Measurements from ENCODE around the gene ATP2B3. TPM values are rescaled to one million over a fixed set of nuclear protein-coding genes. Genes with fewer than 3 reads are reported as not detected.

Gene ATP2B3
- total RNA-seq, 3 donors from 2014 or later (not counting 1 experiment from before 2014, with no cell fraction given) = not detected

DNA sequence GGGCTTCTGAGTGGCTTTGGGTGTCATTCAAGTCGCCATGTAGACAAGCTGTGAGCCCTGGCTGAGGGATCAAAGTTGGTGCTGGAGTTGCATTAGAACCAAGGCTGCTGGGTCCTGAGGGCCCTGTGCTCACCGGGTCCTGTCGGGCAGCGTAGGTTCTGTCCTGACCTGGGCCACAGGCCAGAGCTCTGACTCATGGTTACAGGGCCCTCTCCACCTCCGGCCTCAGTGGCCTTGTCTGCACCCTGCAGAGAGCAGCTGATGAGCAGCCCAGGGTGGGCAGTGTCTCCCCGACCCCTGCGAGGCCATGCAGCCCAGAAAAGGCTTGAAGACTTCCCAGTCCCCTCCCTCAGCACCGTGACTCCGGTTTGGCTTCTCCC, 22.5 kb downstream of the ATP2B3 start:
- DNase-seq (no peak), ATAC-seq (no peak)
- H3K9me3 Mint-ChIP-seq = no peaks in the 10 kb centered on the region
- intact Hi-C loops (cut with micrococcal nuclease) = loop anchor here (5.0 kb wide), 1 partner anchor 127 kb away; no protein-coding TSS in a partner anchor
- Histone ChIP-seq H3K4me1 (ENCODE audit: control insufficient read depth, insufficient read depth, low read length) (peaks cover 4% of the 10 kb centered on the region), H3K27ac (ENCODE audit: low read length) (no peak overlapping the region), H3K4me3 (ENCODE audit: low read length) (no peak overlapping the region), H3K27me3 (ENCODE audit: control insufficient read depth, insufficient read depth, low read length) (no peaks in the 10 kb centered on the region), H3K9me3 (ENCODE audit: control insufficient read depth, insufficient read depth, low read length) (no peaks in the 10 kb centered on the region), H3K36me3 (ENCODE audit: control insufficient read depth, insufficient read depth, low read length) (no peaks in the 10 kb centered on the region)
- WGBS (ENCODE audit: insufficient coverage) = 74% methylated on average over 9 of the region's 9 CpGs
- peaks cover 0 to 2% of the 10 kb centered on the region in 2 donors for H3K27me3 Mint-ChIP-seq (ENCODE audit: low read depth in 2 of 2)
- H3K4me1 Mint-ChIP-seq = no peaks in the 10 kb centered on the region
- TF ChIP-seq, protein P1, sequence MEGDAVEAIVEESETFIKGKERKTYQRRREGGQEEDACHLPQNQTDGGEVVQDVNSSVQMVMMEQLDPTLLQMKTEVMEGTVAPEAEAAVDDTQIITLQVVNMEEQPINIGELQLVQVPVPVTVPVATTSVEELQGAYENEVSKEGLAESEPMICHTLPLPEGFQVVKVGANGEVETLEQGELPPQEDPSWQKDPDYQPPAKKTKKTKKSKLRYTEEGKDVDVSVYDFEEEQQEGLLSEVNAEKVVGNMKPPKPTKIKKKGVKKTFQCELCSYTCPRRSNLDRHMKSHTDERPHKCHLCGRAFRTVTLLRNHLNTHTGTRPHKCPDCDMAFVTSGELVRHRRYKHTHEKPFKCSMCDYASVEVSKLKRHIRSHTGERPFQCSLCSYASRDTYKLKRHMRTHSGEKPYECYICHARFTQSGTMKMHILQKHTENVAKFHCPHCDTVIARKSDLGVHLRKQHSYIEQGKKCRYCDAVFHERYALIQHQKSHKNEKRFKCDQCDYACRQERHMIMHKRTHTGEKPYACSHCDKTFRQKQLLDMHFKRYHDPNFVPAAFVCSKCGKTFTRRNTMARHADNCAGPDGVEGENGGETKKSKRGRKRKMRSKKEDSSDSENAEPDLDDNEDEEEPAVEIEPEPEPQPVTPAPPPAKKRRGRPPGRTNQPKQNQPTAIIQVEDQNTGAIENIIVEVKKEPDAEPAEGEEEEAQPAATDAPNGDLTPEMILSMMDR (IDR thresholded peaks at IDR 0.05) = no peak
- no peaks in the 10 kb centered on the region for H3K36me3 Mint-ChIP-seq
- H3K27ac Mint-ChIP-seq = no peak overlapping the region
- no peak overlapping the region for H3K4me3 Mint-ChIP-seq

DNA sequence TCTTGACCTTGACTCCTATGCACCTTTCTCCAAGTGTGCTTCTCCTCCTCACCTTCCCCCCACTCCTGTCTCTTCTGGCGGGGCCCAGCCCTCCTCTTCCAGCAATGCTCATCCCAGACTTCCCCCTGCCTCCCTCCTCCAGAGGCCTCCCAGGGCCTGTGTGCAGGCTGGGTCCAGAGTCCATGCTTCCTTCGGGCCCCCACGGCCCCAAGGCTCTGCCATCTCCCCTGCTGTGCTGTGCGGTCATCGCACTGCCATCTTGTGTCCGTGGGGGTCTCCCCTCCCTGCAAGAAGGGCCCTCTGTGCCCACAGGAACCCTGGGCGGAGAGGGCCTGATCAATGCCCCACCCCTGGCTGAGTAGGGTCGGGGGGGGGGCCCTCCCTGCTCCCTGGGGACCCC, 27.3 kb downstream of the ATP2B3 start:
- ATAC-seq = no peak
- H3K36me3 Mint-ChIP-seq = no peaks in the 10 kb centered on the region
- intact Hi-C loops (cut with micrococcal nuclease) = no loop called here
- Histone ChIP-seq H3K9me3 (ENCODE audit: control insufficient read depth, insufficient read depth, low read length) (no peaks in the 10 kb centered on the region), H3K36me3 (ENCODE audit: control insufficient read depth, insufficient read depth, low read length) (no peaks in the 10 kb centered on the region), H3K27me3 (ENCODE audit: control insufficient read depth, insufficient read depth, low read length) (no peaks in the 10 kb centered on the region), H3K4me1 (ENCODE audit: control insufficient read depth, insufficient read depth, low read length) (peaks cover 1% of the 10 kb centered on the region), H3K27ac (ENCODE audit: low read length) (no peak overlapping the region), H3K4me3 (ENCODE audit: low read length) (no peak overlapping the region)
- H3K9me3 Mint-ChIP-seq = no peaks in the 10 kb centered on the region
- DNase-seq = no peak
- TF ChIP-seq, protein P1 (IDR thresholded peaks at IDR 0.05) = no peak
- H3K4me3 Mint-ChIP-seq = no peak overlapping the region
- H3K27ac Mint-ChIP-seq = no peak overlapping the region
- peaks cover 6 to 7% of the 10 kb centered on the region in 2 donors for H3K27me3 Mint-ChIP-seq (ENCODE audit: low read depth in 2 of 2)
- H3K4me1 Mint-ChIP-seq = no peaks in the 10 kb centered on the region
- WGBS (ENCODE audit: insufficient coverage) = 86% methylated on average over 7 of the region's 8 CpGs

DNA sequence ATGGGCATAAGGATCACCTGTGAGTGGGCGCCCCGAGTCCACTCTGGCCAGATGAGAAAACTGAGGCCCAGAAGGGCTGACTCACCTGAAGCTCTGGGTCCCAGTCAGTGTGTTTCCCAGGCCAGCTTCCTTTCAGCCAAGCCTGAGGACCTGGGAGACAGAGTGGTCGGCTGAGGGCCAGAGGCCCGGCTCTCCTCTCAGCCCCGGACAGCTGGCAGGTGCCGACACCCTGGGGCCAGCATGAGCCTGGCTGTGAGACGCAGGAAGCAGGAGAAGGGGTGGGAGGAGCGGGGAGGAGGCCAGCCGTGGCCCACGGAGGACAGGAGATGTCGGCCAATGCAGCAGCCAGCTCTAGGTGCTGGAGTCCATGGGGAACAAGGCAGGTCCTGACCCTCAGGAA, 28.9 kb downstream of the ATP2B3 start:
- intact Hi-C loops (cut with micrococcal nuclease) = no loop called here
- H3K9me3 Mint-ChIP-seq = no peaks in the 10 kb centered on the region
- H3K27me3 Mint-ChIP-seq (ENCODE audit: low read depth in 2 of 2) = peaks cover 5 to 6% of the 10 kb centered on the region in 2 donors
- H3K4me3 Mint-ChIP-seq = no peak overlapping the region
- H3K36me3 ChIP-seq (ENCODE audit: control insufficient read depth, insufficient read depth, low read length) = no peaks in the 10 kb centered on the region
- no peaks in the 10 kb centered on the region for H3K27me3 ChIP-seq (ENCODE audit: control insufficient read depth, insufficient read depth, low read length)
- no peaks in the 10 kb centered on the region for H3K9me3 ChIP-seq (ENCODE audit: control insufficient read depth, insufficient read depth, low read length)
- no peak overlapping the region for H3K4me3 ChIP-seq (ENCODE audit: low read length)
- H3K36me3 Mint-ChIP-seq = no peaks in the 10 kb centered on the region
- DNase-seq = no peak
- H3K27ac ChIP-seq (ENCODE audit: low read length) = no peak overlapping the region
- H3K27ac Mint-ChIP-seq = no peak overlapping the region
- H3K4me1 ChIP-seq (ENCODE audit: control insufficient read depth, insufficient read depth, low read length) = no peaks in the 10 kb centered on the region
- no peaks in the 10 kb centered on the region for H3K4me1 Mint-ChIP-seq
- TF ChIP-seq, protein P1 (IDR thresholded peaks at IDR 0.05) = no peak
- WGBS (ENCODE audit: insufficient coverage) = 90% methylated on average over 11 of the region's 11 CpGs
- no peak for ATAC-seq

DNA sequence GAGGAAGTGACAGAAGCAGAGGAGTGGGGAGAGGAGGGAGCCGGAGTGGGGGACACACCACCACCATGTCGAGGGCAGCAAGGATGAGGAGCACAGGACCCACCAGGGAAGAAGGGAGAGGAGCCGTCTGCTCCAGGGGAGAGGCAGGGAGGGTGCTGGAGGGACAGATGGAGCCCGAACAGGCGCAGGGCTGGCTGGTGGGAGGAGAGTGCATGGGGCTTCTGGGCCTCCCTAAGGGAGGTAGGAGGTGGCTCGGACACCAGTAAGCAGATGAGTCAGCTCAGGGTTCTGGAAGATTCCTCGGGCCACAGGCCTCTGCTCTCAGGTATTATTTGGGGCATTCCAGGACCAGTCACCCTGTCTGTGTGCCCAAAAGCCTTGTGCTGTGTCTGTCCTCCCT, 29.8 kb downstream of the ATP2B3 start:
- Histone ChIP-seq H3K27me3 (ENCODE audit: control insufficient read depth, insufficient read depth, low read length) (no peaks in the 10 kb centered on the region), H3K4me1 (ENCODE audit: control insufficient read depth, insufficient read depth, low read length) (no peaks in the 10 kb centered on the region), H3K27ac (ENCODE audit: low read length) (no peak overlapping the region), H3K36me3 (ENCODE audit: control insufficient read depth, insufficient read depth, low read length) (no peaks in the 10 kb centered on the region), H3K9me3 (ENCODE audit: control insufficient read depth, insufficient read depth, low read length) (no peaks in the 10 kb centered on the region), H3K4me3 (ENCODE audit: low read length) (no peak overlapping the region)
- H3K36me3 Mint-ChIP-seq = no peaks in the 10 kb centered on the region
- H3K4me1 Mint-ChIP-seq = no peaks in the 10 kb centered on the region
- TF ChIP-seq, protein P1 (IDR thresholded peaks at IDR 0.05) = no peak
- H3K9me3 Mint-ChIP-seq = no peaks in the 10 kb centered on the region
- ATAC-seq (no peak), DNase-seq (no peak)
- no peak overlapping the region for H3K27ac Mint-ChIP-seq
- intact Hi-C loops (cut with micrococcal nuclease) = no loop called here
- peaks cover 5 to 6% of the 10 kb centered on the region in 2 donors for H3K27me3 Mint-ChIP-seq (ENCODE audit: low read depth in 2 of 2)
- WGBS (ENCODE audit: insufficient coverage) = 60% methylated on average over 7 of the region's 7 CpGs
- H3K4me3 Mint-ChIP-seq = no peak overlapping the region

Measured in natural killer cell (primary cell).